GM19025 (cell line): ENCODE measurements around the gene SLC38A9.

Experiments
- ATAC-seq: cut with Tn5 transposase; IDR thresholded peaks from one replicate; pipeline ENCODE4 v1.9.1; 2021; ENCODE audit warnings: mild to moderate bottlenecking, low read depth, moderate library complexity; ENCODE audit not compliant: unreplicated experiment

SLC38A9 gene

GRCh38 chr5:55668356-55668755 lies 43.8 kb downstream of the SLC38A9 start:
- no peak for ATAC-seq

GRCh38 chr5:55667938-55668337 lies 44.2 kb downstream of the SLC38A9 start:
- no peak for ATAC-seq

GRCh38 chr5:55665065-55665464 lies 47.1 kb downstream of the SLC38A9 start:
- ATAC-seq: no peak

DNA sequence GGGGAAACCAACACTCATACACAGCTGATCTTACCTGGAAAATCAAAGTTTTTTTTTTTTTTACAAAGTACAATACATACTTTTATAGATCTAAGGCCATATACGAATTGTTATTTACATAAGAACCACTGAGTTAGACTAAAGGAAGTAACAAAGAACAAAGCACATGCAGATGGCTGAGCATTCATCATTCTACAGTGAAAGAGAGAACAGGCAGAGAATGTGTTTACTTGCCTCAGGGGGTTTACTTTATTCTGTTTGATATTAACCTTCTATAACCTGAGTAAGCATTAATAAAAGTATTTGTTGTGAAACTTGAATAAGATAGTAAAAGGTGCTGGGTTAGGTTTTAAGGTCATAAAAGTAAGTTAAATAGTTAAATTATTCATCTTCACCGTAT lies 54.7 kb downstream of the SLC38A9 start:
- no peak for ATAC-seq

DNA sequence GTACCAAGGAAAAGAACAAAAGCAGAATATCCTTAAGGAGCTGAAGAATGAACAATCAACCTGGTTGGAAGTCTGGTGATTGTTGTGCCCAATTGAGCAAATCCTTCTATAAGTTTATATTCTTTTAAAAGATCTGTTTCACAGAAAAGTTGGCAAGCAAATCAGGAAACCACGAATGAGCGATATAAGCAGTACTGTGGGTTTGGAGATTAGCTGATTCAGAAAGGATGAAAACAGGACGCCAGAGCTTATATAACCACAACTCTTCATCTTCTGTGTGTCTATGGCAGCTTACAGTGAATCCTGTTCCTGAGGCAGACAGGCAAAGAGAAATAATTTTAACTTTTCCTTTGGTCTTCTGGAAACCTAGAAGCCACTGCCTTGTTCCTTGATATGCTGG lies 61.7 kb downstream of the SLC38A9 start:
- no peak for ATAC-seq

DNA sequence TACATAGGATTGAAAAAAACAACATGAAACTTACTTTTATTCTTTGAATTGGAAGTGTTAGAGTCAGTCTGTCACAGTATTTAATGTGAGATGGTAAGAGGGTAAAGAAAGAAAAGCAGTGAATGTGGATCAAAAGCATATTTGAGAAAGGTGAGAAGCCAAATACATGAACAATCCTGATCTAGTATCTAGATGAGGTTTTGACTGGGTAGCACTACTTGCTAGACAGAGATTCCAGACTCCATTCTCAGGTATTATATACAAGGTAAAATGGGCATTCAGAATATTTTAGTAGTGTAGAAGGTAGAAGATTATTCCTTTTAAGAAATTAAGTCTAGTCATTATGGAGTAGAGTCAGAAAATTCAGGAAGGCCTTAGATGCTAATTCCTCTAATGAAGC lies 62.2 kb downstream of the SLC38A9 start:
- no peak for ATAC-seq

DNA sequence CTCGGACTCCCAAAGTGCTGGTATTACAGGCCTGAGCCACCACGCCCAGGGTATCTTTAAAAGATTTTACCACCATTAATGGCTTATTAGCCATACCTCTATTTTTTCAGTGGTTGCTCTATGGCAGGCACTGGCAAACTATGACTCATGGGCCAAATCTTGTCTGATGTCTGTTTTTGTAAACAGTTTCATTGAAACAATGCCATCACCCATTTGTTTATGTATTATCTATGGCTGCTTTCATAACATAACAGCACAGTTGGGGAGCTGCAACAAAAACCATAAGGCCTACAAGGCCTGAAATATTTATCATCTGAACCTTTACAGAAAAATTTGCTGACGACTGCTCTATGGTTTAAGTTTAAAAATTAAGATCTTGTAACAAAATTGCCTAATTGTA lies 66.8 kb downstream of the SLC38A9 start:
- no peak for ATAC-seq

DNA sequence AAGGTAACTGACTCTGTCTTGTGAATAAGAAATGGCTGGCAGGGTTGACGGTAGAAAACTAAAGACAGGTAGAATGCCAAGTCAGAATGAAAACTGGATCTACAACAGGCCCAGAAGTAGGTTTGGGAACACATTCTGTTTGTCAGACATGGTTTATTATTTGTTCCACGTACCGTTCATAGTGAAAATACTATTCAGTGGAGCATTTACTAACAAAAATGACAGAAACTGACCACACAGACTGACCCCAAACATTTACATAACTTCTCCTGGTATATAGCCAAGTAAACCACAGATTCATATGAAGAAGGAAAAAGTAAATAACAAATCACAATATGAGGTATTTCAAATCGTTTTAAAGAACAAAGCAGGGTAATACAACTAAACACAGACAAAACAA lies 73.7 kb downstream of the SLC38A9 start:
- no peak for ATAC-seq

DNA sequence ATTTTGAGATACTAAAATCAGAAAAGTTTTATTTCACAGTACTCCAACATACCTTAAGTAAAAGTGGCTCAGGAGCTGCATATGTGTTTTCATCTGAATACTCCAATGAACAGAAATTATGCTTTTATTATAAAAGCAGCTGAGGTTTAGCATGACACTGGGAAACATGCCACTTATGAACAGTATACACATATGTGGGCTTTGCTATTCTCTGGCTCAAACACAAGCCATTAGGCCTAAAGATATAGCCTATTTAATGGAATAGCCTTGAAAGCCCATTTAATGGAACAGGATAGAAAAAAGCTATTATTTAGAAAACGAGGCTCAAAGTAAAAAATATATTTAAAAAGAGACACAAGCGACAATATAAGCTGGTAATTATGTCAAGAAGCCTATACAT lies 74.1 kb downstream of the SLC38A9 start:
- no peak for ATAC-seq

GRCh38 chr5:55636683-55637082 lies 75.4 kb downstream of the SLC38A9 start:
- ATAC-seq: no peak

- ATAC-seq: no peak
These were observed 75.9 kb downstream of the SLC38A9 start for GRCh38 chr5:55636177-55636576.

- ATAC-seq: no peak
These were observed 77.3 kb downstream of the SLC38A9 start for GRCh38 chr5:55634866-55635265.

- no peak for ATAC-seq
These were observed 77.8 kb downstream of the SLC38A9 start for GRCh38 chr5:55634209-55634805.

- no peak for ATAC-seq
These were observed 78.4 kb downstream of the SLC38A9 start for GRCh38 chr5:55633574-55634208.

DNA sequence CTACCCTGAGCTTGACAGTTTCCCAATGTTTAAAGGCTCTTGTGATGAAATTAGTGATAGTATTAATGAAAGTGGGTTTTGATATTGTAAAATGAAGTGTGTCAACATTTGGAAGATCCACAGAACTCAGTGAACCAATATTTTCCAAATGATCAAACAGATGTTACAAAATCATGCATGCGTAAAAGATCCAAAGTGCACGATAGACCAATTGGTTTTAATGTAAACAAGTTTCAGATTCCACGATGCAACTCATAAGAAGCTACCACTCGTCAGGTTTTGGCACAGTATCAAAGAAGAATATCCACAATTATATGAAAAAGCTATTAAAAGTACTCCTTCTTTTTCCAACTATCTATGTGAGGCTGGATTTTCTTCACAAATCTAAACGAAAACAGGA lies 82.3 kb downstream of the SLC38A9 start:
- no peak for ATAC-seq

DNA sequence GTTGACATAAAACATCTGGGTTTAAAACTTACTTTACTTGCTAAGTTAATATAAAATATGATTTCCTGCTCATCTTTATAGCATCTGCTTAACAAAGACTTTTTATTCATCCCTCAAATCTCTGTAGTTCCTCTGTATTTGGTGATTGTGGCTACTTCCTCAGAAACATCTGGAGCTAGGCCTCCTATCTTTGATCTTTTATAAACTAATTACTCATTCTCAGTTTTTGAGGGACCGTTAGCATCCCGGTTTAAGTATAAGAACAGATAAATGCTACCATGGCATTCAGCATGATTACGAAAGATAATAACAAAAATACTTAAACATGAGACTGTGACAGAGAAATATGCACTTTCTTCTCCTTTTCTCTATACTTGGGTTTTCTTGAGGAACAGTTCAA lies 85.3 kb downstream of the SLC38A9 start:
- ATAC-seq: no peak

- ATAC-seq: no peak
These were observed 86.2 kb downstream of the SLC38A9 start for GRCh38 chr5:55625913-55626312.

GRCh38 chr5:55625589-55625909 lies 86.6 kb downstream of the SLC38A9 start:
- ATAC-seq: no peak

- no peak for ATAC-seq
These were observed 87.1 kb downstream of the SLC38A9 start for GRCh38 chr5:55624841-55625588.

DNA sequence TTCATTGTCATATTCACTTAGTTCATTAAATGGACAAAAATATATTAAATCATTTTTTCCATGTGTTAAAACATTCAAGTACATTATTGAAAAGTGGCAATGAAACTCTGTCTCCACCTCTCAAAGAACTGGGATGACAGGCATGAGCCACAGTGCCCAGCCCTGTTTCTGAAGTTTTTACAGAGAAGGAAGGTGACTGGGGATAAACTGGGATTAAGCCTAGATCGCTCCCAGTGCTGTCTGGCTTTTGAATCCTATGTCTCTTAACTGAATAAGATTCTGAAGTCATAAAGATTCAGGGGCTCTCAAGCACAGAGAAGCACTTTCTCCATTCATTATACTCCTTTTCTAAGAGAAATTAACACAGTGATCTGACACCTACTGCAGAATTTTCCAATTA lies 88.3 kb downstream of the SLC38A9 start:
- no peak for ATAC-seq

DNA sequence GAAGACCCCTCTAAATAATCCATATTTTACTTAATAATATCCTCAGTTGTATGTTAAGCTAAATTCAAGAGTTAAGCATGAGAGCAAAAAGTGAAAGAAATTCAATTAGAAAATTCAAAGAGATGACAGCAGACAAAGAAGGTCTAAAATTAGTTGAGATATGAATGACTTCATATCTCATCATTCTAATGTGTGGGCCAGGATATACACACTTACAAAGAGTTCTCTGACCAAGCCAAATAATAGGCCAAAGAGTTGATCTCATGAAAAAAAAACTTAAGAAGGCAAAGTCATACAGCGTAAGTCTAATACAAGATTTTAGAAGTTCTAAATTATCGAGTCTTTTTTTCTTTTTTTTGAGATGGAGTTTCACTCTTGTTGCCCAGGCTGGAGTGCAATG lies 89.7 kb downstream of the SLC38A9 start:
- no peak for ATAC-seq

GRCh38 chr5:55621229-55621628 lies 90.9 kb downstream of the SLC38A9 start:
- no peak for ATAC-seq
